KMS-11 (cell line): ENCODE measurements around the gene VWA2.

ENCODE experiments used
- H2AFZ ChIP-seq: fragments of 200-600 bp; sonication (generic); 2 replicates; pipeline ENCODE4 v1.6.1; 2016; ENCODE audit warnings: antibody characterized with exemption, mixed run types, low read depth
- H3K27ac ChIP-seq: fragments of 200-600 bp; sonication (generic); 2 replicates; pipeline ENCODE4 v1.6.1; 2016; ENCODE audit warnings: mild to moderate bottlenecking, mixed run types
- H3K27me3 ChIP-seq: fragments of 200-600 bp; sonication (generic); 2 replicates; pipeline ENCODE4 v1.6.1; 2017; ENCODE audit warnings: mild to moderate bottlenecking, low read depth, mixed run types, moderate library complexity; ENCODE audit not compliant: insufficient read depth
- H3K36me3 ChIP-seq: fragments of 200-600 bp; sonication (generic); 2 replicates; pipeline ENCODE4 v1.6.1; 2017; ENCODE audit warnings: mild to moderate bottlenecking, mixed run types; ENCODE audit not compliant: insufficient read depth
- H3K4me1 ChIP-seq: fragments of 200-600 bp; sonication (generic); 2 replicates; pipeline ENCODE4 v1.6.1; 2016; ENCODE audit warnings: mild to moderate bottlenecking, low read depth, mixed run types; ENCODE audit not compliant: poor library complexity, severe bottlenecking
- H3K4me2 ChIP-seq: fragments of 200-600 bp; sonication (generic); 2 replicates; pipeline ENCODE4 v1.7.0; 2016; ENCODE audit warnings: mild to moderate bottlenecking, mixed run types
- H3K4me3 ChIP-seq: fragments of 200-600 bp; sonication (generic); IDR thresholded peaks from 2 replicates; pipeline ENCODE4 v1.6.1; 2017; ENCODE audit warnings: low read depth, low read length, mixed read lengths; ENCODE audit not compliant: insufficient read depth
- H3K79me2 ChIP-seq: fragments of 200-600 bp; sonication (generic); 2 replicates; pipeline ENCODE4 v1.6.1; 2016; ENCODE audit warnings: low read depth, mixed run types; ENCODE audit not compliant: insufficient read depth
- H3K9ac ChIP-seq: fragments of 200-600 bp; sonication (generic); 2 replicates; pipeline ENCODE4 v1.6.1; 2016; ENCODE audit warnings: mild to moderate bottlenecking, mixed run types
- H4K20me1 ChIP-seq: fragments of 200-600 bp; sonication (generic); 2 replicates; pipeline ENCODE4 v1.6.1; 2016; ENCODE audit warnings: mild to moderate bottlenecking, mixed run types; ENCODE audit not compliant: insufficient read depth
- TF ChIP-seq, protein P1 (sequence below): fragments of 200-600 bp; sonication (generic); conservative IDR thresholded peaks from 2 replicates; pipeline ENCODE4 v1.6.1; 2017; ENCODE audit warnings: low read depth, mild to moderate bottlenecking, antibody characterized with exemption, low read length, moderate library complexity, mixed read lengths

VWA2 gene

DNA sequence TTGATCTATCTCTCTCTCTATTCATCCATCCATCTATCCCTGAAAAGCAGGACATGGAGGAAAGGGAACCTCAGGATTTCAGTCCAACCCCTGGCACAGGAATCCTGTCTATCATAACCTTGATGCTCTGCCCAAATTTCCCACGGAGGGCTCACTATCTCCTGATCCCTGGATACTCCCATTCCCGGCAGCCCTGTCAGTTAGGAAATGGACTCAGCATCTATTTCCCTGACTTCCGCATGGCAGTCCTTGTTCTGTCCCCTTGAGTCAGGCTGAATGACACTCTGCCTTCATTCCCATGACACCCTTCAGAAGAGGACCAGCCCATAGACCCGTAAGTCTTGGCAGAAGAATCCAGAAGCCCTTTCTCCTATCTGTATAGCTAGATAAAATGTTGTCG, 77.7 kb downstream of the VWA2 start:
- Histone ChIP-seq H4K20me1 (no peaks in the 10 kb centered on the region), H3K36me3 (no peaks in the 10 kb centered on the region), H2AFZ (no peak overlapping the region), H3K27me3 (no peaks in the 10 kb centered on the region), H3K4me3 (no peak overlapping the region), H3K79me2 (no peaks in the 10 kb centered on the region), H3K4me2 (no peak overlapping the region), H3K27ac (no peak overlapping the region), H3K9ac (no peak overlapping the region), H3K4me1 (no peaks in the 10 kb centered on the region)
- TF ChIP-seq, protein P1, sequence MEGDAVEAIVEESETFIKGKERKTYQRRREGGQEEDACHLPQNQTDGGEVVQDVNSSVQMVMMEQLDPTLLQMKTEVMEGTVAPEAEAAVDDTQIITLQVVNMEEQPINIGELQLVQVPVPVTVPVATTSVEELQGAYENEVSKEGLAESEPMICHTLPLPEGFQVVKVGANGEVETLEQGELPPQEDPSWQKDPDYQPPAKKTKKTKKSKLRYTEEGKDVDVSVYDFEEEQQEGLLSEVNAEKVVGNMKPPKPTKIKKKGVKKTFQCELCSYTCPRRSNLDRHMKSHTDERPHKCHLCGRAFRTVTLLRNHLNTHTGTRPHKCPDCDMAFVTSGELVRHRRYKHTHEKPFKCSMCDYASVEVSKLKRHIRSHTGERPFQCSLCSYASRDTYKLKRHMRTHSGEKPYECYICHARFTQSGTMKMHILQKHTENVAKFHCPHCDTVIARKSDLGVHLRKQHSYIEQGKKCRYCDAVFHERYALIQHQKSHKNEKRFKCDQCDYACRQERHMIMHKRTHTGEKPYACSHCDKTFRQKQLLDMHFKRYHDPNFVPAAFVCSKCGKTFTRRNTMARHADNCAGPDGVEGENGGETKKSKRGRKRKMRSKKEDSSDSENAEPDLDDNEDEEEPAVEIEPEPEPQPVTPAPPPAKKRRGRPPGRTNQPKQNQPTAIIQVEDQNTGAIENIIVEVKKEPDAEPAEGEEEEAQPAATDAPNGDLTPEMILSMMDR, result no peak

DNA sequence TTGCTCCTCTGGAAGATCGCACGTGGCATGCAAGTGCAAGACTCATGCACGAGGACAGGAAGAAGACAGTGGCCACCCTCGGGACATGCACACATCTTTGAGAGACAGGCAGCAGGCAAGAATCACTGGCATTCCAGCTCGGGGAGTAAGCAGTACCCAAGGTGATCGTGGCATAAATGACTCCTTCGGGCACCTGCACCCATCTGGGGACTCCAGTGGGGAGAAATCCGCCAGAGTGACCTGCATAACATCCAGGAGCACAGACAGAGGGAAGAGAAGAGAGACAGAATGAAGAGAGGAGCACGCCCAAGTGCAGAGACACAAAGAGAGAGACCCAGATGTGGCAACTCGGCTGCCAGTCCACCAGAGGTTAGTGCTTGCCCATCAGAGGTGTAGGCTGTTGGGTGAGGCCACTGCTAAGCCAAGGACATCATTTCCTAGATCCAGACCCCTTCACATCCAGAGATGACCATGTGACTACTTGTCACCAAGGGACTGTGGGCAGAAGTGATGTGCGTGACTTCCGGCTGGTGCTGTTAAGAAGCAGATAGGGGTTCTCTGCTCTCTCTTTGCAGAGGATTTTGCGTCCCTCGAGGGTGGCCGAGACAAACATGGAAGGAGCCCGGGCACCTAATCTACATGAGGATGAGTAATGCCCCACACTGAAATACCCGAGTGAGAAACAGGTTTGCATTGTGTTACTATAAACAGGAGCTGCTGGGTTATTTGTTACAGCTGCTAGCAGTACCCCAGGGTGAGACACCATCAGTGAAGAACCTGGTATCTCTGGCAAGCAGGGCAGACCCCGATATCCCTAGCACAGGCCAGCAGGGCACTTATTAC, 80.6 kb downstream of the VWA2 start:
- Histone ChIP-seq H4K20me1 (no peaks in the 10 kb centered on the region), H3K79me2 (no peaks in the 10 kb centered on the region), H3K36me3 (no peaks in the 10 kb centered on the region), H3K4me3 (no peak overlapping the region), H2AFZ (no peak overlapping the region), H3K27ac (no peak overlapping the region), H3K27me3 (no peaks in the 10 kb centered on the region), H3K9ac (no peak overlapping the region), H3K4me2 (no peak overlapping the region), H3K4me1 (no peaks in the 10 kb centered on the region)
- TF ChIP-seq, protein P1, result no peak

DNA sequence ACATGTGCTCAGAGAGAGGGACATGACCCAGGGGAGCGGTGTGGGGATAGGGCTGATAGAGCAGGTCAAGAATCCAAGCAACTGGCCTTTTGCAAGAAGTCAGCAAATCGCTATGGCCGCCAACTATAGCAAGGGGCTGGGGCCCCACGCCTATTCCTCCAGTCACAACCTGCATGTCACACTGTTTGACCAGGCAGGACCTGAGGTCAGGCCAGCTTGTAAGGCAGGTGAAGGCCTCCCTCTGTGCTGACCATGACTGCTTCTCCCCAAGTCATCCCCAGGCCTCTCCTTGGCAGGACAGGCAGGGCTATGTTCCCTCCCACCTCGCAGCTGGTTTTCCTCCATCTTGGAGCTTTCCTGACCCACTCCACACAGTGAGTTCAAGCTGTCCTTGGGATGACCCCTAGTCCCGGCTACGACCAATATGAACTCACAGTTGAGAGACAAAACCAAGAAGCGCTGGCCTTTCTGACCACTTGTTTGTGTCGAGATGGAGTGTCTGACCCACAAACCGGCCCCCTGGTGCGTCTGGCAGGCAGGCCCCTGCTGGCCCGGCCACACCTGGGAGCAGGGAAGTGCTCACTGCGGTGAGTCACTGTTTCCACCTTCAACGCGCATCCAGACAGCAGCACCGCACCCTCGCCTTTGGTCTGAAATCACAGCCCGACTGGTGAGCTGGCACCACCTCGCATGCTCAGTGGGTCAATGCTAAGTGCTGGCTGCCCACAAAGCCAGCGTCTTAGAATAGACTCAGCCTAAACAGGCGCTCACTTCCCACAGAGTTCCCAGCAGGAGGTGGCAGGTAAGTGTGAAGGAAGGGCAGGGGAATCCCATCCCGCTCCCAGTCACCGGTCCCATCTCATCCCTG, 81.4 kb downstream of the VWA2 start:
- no peak overlapping the region for H3K4me2 ChIP-seq
- no peak overlapping the region for H3K9ac ChIP-seq
- no peak overlapping the region for H3K4me3 ChIP-seq
- H2AFZ ChIP-seq, result no peak overlapping the region
- no peaks in the 10 kb centered on the region for H3K4me1 ChIP-seq
- H3K36me3 ChIP-seq, result no peaks in the 10 kb centered on the region
- TF ChIP-seq, protein P1, result no peak
- H4K20me1 ChIP-seq, result no peaks in the 10 kb centered on the region
- no peak overlapping the region for H3K27ac ChIP-seq
- no peaks in the 10 kb centered on the region for H3K27me3 ChIP-seq
- no peaks in the 10 kb centered on the region for H3K79me2 ChIP-seq

DNA sequence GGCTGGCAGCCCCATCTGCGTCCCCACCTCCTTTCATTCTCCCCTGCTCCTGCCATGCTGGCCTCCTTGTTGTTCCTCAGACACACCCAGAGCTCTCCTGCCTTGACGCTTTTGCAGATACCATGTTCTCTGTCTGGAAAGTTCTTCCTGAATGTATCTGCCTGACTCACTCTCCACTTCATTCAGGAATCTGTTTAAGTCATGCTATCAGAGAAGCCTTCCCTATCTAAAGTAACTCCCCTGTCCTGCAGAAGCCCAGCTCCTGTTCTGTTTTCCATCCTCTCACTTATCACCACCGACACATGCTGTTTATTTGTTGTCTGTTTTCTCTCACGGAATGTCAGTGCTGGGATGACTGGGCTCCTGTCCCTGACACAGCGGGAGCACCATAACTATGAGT, 83.3 kb downstream of the VWA2 start:
- Histone ChIP-seq H3K79me2 (no peaks in the 10 kb centered on the region), H3K4me1 (no peaks in the 10 kb centered on the region), H2AFZ (no peak overlapping the region), H3K27me3 (no peaks in the 10 kb centered on the region), H3K36me3 (no peaks in the 10 kb centered on the region), H3K27ac (no peak overlapping the region), H4K20me1 (no peaks in the 10 kb centered on the region), H3K9ac (no peak overlapping the region), H3K4me2 (no peak overlapping the region), H3K4me3 (no peak overlapping the region)
- TF ChIP-seq, protein P1, result no peak
